Activated CD4-positive, CD25-positive, alpha-beta regulatory T cell treated with anti-CD3 and anti-CD28 coated beads, Interleukin-2, amount 50 U/mL, for 24 hours (primary cell): ENCODE measurements around the gene P3H3.

Experiments used
- ATAC-seq, 2 donors: fragments of 150-1000 bp; cut with Tn5 transposase; one replicate each; pipeline ENCODE4 v1.10.0; 2021; ENCODE audit warnings: mild to moderate bottlenecking in 1 of 2, moderate library complexity in 1 of 2

The P3H3 gene, protein sequence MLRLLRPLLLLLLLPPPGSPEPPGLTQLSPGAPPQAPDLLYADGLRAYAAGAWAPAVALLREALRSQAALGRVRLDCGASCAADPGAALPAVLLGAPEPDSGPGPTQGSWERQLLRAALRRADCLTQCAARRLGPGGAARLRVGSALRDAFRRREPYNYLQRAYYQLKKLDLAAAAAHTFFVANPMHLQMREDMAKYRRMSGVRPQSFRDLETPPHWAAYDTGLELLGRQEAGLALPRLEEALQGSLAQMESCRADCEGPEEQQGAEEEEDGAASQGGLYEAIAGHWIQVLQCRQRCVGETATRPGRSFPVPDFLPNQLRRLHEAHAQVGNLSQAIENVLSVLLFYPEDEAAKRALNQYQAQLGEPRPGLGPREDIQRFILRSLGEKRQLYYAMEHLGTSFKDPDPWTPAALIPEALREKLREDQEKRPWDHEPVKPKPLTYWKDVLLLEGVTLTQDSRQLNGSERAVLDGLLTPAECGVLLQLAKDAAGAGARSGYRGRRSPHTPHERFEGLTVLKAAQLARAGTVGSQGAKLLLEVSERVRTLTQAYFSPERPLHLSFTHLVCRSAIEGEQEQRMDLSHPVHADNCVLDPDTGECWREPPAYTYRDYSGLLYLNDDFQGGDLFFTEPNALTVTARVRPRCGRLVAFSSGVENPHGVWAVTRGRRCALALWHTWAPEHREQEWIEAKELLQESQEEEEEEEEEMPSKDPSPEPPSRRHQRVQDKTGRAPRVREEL

DNA sequence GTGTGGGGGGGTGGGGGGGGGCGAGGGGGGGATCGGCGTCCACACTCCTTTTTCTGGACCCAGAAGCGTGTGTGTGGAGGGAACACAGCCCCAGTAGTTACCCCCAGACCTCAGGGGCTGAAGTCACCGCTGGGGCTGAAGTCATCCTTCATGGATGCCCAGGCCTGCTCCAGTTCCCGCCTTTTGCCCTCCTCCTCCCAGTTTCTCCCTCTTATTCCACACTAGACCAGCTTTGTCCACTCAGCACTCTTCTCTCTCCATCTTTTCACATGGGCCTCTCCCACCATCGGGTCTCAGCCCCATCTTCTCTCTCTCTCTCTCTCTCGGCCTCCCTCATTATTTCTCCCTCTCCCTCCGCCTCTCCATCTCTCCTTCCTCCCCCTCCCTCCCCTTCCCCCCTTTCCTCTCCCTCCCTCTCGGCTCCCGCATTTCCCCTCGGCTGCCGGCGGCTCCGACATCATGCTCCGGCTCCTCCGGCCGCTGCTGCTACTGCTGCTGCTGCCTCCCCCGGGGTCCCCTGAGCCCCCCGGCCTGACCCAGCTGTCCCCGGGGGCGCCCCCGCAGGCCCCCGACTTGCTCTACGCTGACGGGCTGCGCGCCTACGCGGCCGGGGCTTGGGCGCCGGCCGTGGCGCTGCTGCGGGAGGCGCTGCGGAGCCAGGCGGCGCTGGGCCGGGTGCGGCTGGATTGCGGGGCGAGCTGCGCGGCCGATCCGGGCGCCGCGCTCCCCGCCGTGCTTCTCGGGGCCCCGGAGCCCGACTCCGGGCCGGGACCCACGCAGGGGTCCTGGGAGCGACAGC is at the start of gene P3H3:
Gene P3H3, plus strand, starts transcription at position 426 of the 799 bp plus-strand sequence. Its CDS starts 34 bp downstream, at position 460.
- ATAC-seq, result peak; percentile 36 to 55

DNA sequence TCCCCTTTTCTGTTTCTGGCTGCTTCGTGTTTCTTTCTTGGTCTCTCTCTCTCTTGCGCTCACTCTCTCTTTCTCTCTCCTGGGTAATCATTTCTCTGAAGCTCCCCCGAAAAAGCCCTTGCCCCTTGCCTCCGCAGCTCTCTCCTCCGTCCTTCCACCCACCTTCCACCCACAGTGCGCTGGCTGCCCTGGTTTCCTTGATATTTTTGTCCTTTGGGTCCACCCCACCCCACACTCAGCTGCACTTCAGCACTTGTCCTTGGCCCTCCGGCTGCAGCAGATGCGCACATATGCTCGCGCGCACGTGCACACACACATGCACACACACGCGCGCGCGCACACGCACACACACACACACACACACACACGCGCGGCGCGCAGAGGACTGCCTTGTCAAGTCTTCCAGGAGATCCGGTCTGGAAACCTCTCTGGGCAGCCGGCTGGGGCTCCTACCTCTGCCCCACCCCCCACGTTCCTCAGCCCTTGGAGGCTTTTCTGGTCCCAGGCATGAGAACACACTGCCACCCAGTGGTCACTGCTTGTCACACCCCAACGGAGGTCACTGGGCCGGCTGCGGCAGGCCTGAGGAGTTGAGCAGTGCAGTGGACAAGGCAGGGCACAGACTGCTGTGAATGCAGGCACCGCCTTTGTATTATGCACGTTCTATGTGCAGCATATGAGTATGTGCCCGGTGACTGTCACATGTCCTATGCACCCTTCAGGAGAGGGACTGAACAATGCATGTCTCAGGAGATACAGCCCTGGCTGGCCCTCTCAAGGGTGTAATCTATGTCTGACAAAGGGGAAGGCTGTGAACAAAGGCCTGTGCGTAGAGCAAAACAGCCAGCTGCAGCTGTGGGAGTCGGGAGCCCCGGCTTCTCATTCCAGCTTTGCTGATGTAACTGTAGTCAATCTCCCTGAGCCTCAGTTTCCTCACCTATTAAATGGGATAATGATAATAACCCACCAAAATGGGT is 49.3 kb upstream of the P3H3 start:
- peak; percentile 79 to 83 for ATAC-seq

DNA sequence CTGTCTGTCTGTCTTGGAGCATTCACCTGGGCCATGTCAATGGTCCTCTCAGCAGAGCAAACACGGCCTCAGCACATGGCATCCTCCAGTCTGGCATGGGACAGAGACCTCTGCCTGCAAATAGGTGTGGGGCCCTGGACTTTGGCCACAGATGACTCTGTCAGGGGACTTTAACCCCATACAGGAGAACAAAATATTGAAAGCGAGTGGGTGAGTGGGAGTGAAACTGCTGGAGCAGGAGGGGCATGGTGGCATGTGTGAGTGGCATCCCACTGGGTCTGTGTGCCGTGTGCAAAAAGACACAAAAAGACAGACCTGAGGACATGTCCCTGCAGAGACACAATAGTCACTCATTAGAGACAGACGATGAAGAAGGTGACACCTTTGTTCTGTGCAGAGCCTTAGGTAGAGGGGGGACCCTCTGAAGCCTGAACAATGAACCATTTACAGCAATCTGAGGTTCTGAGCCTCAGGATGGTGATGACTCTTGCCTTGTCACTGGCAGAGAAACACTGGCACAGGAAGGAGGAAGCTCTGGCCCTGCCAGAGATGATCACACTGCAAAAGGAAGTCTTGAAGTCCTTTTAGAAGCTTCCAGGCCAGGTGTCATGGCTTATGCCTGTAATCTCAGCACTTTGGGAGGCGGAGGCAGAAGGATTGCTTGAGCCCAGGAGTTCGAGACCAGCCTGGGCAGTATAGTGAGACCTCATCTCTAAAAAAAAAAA is 48.3 kb upstream of the P3H3 start:
- no peak for ATAC-seq

DNA sequence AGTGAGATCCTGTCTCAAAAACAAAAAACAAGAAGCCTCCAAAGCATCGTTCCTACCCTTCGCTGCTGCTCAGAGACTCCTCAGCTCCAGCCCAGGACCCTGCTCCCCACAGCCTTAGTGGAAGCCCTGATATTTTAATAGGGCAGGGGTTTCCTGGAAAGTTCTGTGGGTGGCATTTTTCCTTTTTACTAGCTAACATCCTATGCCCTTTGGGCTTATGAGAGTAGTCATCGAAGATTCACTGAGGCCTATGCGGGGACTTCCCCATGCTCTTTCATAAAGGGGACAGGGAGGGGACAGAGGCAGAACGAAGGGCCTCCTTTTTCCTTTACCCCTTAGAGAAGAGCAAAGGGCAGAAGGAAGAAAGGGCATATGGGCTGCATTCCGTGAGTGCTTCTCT is 47.6 kb upstream of the P3H3 start:
- peak; percentile 72 to 73 for ATAC-seq

DNA sequence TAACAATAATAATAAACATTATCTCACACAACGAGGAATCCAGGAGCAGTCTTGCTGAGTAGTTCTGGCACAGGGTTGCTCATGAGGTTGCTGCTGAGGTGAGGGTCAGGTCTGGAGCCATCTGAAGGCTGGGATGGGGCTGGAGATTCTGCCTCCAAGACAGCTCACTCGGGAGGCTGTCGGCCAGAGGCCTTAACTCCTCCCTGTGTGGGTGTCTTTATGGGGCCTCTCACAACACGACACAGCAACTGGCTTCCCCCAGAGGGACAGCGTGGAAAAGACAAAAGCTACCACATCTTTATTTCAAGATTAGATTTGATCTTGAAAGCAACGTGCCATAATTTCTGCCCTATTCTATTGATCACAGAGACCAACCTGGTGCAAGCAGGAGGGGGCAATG is 46.1 kb upstream of the P3H3 start:
- ATAC-seq, result no peak

DNA sequence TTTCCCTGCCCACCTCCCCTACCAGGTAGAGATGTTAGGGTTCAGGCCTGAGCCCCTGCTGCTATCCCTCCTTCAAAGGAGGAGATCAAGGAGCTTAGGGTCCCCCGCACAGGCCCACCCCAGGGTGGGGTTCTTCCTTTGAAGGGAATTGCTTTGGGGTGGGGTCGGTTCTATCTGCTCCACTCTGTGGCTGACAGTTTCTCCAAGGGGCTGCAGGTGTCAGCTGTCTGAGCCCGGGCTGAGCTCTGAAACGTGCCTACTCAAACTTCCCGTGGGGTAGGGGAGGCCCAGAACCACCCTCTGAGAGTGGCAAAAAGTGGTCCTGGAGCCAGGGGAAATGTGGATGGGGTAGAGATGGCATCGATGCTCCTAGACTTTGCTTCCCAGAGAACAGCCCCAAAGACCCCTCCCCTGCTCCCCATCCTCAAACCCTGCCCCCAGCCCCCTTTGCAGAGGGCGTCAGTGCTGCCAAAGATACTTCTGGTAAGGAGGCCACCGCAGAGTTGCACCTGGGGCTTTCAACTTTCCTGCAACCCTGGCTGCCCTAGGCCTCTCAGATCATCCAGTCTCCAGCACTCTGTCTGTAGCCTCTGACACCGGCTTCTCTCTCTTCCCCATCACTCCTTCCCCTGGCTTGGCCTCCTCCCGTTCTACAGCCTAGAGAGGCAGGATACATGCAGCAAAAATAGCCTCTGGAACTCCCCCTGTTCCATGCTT is 45.2 kb upstream of the P3H3 start:
- no peak for ATAC-seq

DNA sequence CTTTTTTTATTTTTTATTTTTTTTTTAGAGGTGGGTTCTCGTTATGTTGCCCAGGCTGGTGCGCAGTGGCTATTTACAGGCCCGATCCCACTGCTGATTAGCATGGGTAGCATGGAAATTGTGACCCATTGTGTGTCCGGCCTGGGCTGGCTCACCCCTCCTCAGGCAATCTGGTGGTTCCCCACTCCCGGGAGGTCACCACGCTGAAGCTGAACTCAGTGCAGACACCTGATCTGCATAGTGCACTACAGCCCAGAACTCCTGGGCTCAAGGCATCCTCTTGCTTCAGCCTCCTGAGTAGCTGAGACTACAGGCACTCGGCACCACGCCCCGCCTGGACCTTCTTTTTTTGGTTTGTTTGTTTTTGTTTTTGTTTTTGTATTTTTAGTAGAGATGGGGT is 44.4 kb upstream of the P3H3 start:
- ATAC-seq, result no peak

DNA sequence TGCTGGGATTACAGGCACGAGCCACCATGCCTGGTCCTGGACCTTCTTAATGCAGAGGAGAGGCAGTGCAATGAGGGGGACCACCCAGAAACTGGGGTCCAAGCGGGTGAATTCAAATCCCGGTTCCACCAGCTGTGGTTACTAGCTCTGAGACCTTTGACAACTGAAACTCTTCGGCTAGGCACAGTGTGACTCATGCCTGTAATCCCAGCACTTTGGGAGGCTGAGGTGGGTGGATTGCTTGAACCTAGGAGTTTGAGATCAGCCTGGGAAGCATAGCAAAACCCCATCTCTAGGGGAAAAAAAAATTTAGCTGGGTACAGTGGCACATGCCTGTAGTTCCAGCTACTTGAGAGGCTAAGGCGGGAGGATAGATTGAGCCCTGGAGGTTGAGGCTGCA is 43.9 kb upstream of the P3H3 start:
- no peak for ATAC-seq

DNA sequence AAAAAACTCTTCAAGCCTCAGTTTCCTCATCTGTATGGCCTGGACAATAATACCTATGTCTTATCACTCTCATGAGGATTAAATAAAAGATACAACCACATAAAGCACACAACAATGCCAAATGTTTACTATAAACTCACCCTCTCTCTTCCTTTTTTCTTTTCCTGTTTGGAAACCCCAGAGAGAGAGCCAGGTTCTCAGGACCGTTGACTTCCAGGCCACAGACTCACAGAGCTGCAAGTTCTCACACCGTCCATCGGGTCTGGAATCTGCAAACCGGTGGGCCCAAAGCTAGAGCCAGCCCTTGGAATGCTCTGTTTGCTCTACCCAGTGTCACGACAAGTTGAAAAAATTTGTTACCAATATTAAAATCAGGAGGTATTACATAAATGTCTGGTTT is 43.4 kb upstream of the P3H3 start:
- ATAC-seq, result no peak

DNA sequence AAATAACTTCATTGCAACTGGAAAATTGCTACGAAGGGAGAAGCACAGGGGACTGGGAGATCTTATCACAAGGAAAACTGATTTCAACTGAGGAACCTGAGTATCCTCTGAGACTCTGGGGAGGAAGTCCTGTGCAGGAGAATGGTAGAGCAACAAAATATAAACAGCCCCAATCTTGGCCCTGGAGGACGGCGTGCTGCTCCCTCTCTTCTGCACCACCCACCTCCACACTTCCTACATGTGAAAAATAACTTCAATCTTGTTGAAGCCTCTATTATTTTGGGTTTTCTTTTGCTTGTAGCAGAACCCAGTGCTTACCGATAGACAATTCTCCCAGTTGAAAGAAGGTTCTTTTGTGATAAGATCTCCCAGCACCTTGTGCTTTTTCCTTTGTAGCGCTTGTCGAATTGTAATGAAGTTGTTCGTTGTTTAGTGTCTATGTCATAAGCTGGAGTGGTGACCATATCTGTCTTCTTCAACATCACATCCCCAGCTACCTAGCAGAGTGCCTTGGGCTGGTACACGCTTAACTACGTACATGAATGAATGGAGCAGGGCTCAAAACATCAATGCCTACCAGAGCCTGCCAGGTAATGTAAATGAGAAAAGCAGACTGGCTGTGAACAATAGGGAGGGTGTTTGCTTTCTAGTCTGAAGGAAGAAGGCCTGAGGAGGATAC is 41.7 kb upstream of the P3H3 start:
- ATAC-seq, result no peak

DNA sequence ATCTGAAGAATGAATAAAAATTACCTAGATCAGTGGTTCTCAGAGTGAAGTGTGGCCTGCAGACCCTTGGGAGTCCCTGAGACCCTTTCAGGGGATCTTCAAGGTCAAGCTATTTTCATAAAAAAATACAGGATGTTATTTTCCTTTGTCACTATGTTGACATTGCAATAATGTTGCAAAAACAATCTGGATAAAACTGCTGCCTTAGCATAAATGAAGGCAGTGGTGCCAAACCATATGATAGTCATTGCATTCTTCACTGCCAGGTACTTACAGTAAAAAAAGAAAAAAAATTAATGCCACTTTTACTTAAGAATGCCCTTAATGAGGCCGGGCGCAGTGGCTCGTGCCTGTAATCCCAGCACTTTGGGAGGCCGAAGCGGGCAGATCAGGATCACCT is 40.9 kb upstream of the P3H3 start:
- no peak for ATAC-seq

DNA sequence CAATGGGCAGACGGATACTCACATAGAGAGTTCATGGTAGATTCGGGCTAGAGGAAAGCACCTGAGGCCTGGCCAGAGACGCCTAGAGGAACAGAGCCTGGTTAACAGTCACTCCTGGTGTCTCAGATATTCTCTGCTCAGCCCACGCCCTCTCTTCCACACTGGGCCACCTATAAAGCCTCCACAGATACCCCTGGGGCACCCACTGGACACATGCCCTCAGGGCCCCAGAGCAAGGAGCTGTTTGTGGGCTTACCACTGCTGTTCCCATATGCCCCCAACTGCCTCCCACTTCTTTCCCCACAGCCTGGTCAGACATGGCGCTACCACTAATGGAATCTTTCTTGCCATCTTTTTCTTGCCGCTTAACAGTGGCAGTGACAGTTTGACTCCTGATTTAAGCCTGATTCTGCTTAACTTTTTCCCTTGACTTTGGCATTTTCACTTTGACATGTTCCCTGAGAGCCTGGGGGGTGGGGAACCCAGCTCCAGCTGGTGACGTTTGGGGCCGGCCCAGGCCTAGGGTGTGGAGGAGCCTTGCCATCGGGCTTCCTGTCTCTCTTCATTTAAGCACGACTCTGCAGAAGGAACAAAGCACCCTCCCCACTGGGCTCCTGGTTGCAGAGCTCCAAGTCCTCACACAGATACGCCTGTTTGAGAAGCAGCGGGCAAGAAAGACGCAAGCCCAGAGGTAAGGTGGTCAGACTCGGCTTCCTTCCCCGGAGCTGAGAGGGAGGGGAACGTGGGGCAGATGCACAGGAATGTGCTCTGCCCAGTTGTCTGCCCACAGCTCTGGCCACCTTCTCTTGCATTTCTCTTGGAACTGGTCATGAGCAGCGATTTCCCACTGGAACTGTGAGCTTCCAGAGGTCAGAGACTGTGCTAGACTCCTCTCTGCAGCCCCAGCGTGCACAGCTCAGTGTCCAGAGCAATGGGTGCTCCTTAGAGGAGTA is 39.0 kb upstream of the P3H3 start, which contains the start of gene CD4:
Gene CD4, plus strand, starts transcription at position 557 of the 953 bp plus-strand sequence. CDS start 10,611 bp downstream, outside the sequence.
- peak; percentile 69 to 71 for ATAC-seq

DNA sequence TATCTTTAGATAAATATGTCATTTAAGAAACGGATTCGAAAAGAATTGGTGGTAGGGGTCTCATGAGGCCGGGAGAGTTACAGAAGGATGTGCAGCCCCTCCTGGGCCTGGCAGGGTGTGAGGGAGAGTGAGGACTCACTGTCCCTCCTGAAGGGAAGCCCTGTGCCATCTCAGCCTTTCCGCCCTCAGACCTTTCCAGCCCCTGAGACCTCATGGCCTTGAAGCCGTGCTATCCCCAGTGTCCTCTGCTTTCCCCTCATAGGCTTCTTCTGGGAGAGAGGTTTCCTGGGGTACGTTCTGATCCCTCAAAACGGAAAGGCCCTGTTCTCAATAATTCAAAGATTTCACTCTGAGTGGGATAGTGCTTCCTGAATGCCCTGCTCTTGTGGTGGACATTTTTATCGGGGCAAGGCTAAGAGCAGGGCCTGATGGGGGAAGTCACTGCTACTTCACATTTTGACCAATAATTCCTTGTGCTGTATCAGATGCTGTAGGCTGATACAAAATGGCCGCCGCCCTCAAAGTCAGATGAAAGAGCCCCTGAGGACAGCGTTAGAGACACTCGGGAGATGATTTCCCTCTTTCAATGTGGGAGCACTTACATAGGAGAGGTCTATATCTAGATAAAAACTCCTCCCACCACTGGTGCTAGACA is 37.6 kb upstream of the P3H3 start:
- ATAC-seq, result peak; percentile 48 to 56

DNA sequence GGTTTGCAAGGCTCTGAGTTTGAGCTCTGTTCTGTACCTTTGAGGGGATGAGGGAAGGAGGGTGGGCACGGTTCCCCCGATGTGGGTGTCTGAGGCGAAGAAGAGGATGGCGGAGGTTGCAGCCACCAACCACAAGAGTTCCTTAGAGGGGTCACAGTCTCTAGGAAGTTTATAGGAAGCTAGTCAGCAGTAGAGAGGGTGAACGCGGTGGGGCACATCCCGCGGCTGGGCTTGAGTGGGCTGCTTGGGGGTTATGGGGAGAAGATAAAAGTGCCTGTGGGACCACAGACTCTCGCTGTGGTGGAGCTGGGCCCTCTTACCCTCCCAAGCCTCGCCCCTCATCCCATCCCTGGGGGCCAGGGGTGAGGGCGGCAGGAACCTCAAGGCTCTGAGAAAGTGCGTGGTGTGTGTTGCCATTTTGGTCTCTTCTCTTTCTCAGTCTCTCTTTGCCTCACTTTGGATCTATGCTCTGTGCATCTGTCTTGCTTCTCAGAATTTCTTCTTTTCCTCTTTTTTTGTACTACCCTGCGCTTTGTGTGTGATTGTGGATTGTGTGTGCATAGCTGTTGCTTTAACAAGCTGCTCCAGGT is 36.2 kb upstream of the P3H3 start:
- peak in 1 of 2 donors; percentile 1 for ATAC-seq

DNA sequence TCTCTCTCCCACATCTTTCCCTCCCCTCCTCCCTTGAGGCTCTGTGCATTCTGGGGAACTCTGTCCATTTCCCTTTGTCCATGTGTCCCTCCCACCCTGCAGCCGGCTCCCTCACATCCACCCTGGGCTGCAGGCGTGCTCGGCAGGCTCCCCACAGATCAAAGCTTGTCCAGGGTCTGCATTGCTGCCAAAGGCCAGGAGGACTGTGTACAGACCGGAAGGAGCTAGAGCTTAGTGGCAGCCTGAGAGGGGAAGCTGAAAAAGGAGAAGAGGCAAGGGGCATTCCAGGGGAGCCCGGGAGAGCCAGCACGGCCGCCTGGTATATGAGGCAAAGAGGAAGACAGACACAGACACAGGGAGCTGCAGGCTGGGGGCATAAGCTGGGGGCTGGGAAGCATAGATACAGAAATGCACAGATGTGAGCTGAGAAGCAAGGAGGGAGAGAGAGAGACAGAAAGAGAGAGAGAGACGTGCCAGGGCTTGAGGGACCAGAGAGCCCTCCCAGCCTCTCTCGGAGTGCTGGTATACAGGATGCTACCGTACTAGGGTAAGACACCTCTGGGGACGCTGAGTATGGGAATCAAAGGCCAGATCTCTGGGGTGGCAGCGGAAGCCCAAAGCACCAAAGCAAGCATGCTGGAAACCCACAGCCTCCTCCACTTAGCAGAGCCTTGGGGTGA is 35.5 kb upstream of the P3H3 start:
- peak; percentile 9 to 15 for ATAC-seq

DNA sequence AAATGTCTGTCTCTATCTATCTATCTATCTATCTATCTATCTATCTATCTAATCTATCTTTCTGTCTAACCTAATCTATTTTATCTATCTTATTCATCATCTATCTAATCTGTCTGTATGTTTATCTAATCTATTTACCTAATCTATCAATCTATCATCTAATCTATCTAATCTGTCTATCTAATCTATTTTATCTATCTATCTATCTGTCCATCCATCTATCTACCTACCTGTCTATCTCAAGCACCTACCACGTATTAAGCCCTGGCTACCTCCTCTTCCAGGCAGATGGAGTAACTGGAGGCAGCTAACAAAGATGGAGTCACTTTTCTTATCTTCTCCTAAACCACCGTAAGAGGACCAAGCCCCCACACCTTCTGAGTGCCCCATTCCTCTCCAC is 33.1 kb upstream of the P3H3 start:
- no peak for ATAC-seq

DNA sequence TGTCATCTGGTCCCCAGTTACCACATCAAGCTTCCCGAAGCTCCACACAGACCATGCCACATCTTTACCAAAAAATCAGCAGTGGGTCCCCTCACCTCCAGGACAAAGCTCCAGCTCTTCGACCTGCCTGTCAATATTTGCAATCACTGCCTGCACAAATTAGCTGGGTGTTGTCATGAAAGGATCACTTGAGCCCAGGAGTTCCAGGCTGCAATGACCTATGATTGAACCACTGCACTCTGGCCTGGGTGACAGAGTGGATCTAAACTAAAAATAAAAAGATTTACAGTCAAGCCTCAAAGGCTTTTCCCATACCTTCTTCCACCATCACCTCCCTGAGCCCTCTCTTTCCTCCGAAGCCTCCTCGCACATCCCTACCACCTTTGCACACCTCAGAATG is 31.6 kb upstream of the P3H3 start:
- no peak for ATAC-seq
